HepG2 (cell line): ENCODE measurements around the gene ZNF22. TPM values are rescaled to one million over a fixed set of nuclear protein-coding genes. Genes with fewer than 3 reads are reported as not detected.
A peak's percentile ranks its signal among the peaks of the same experiment; 100 is the strongest.

Source experiments
- AHR ChIP-seq: IDR thresholded peaks from 2 replicates; pipeline ENCODE4 v1.6.1; 2018; ENCODE audit warnings: missing genetic modification reagents, missing compliant biosample characterization
- ATF7-NPFF ChIP-seq: sonication (generic); formaldehyde crosslinking; IDR thresholded peaks from 2 replicates; pipeline ENCODE4 v1.8.1; 2023; ENCODE audit warnings: mild to moderate bottlenecking, low read depth, missing genetic modification reagents, moderate library complexity
- HINFP ChIP-seq: sonication (generic); formaldehyde crosslinking; IDR thresholded peaks from 2 replicates; pipeline ENCODE4 v1.4.0; 2020; ENCODE audit warnings: low read depth, mild to moderate bottlenecking, missing genetic modification reagents
- IKZF1 ChIP-seq: fragments of 450-650 bp; IDR thresholded peaks from 2 replicates; pipeline ENCODE4 v1.7.1; 2016
- KLF6 ChIP-seq: IDR thresholded peaks from 2 replicates; pipeline ENCODE4 v1.8.0; 2016; ENCODE audit warnings: missing biosample characterization, missing genetic modification reagents
- NCOA1 ChIP-seq: sonication (generic); formaldehyde crosslinking; IDR thresholded peaks from 2 replicates; pipeline ENCODE4 v1.9.0; 2021; ENCODE audit warnings: missing genetic modification reagents
- NR2F1 ChIP-seq, 2 experiments: fragments of 450-650 bp in 1 of 2; formaldehyde crosslinking in 1 of 2; IDR thresholded peaks; 2 replicates each; pipeline versions ENCODE4 v1.5.0 to v1.6.1; 2016 to 2020; ENCODE audit warnings: mild to moderate bottlenecking in 1 of 2, missing compliant biosample characterization in 1 of 2, missing genetic modification reagents in 1 of 2, moderate library complexity in 1 of 2
- RFXANK ChIP-seq: IDR thresholded peaks from 2 replicates; pipeline ENCODE4 v1.6.1; 2016
- SKIL ChIP-seq: sonication (generic); formaldehyde crosslinking; IDR thresholded peaks from 2 replicates; pipeline ENCODE4 v1.8.0; 2022; ENCODE audit warnings: missing genetic modification reagents, mild to moderate bottlenecking, moderate library complexity, borderline replicate concordance
- SRY ChIP-seq: sonication (generic); formaldehyde crosslinking; IDR thresholded peaks from 2 replicates; pipeline ENCODE4 v1.8.0; 2022; ENCODE audit warnings: mild to moderate bottlenecking, missing genetic modification reagents
- USF2 ChIP-seq, 2 experiments: sonication (generic) in 1 of 2; formaldehyde crosslinking in 1 of 2; IDR thresholded peaks; 2 replicates each; pipeline versions ENCODE4 v1.5.1 to v1.6.1; 2011 to 2020; ENCODE audit warnings: borderline replicate concordance in 1 of 2, low read depth in 1 of 2, low read length in 1 of 2, mild to moderate bottlenecking in 1 of 2, missing genetic modification reagents in 1 of 2, moderate library complexity in 1 of 2
- ZNF260 ChIP-seq: sonication (generic); formaldehyde crosslinking; IDR thresholded peaks from 2 replicates; pipeline ENCODE4 v1.4.0; 2020; ENCODE audit warnings: missing genetic modification reagents, low read depth, mild to moderate bottlenecking, borderline replicate concordance
- ZNF354B ChIP-seq: sonication (generic); formaldehyde crosslinking; IDR thresholded peaks from 2 replicates; pipeline ENCODE4 v1.8.0; 2022; ENCODE audit warnings: mild to moderate bottlenecking, missing genetic modification reagents
- polyA plus RNA-seq, 8 experiments: library from polyadenylated mRNA; depleted of rRNA in 3 of 8; stranded (reverse) in 7 of 8; unstranded in 1 of 8; fragments of >200 nt; fragmentation: Illumina TruSeq in 4 of 8; extraction: Trizol in 4 of 8; gene quantifications; 2 replicates each; pipeline versions ENCODE4 v1.2.1 to v1.2.3, GENCODE V29; 2011 to 2016; ENCODE audit warnings: low read depth in 4 of 8, missing spikeins in 1 of 8, mixed read lengths in 1 of 8; ENCODE audit not compliant: insufficient read depth in 1 of 8
- total RNA-seq, 5 experiments: library from RNA; depleted of rRNA; stranded (reverse); fragments of >200 nt; fragmentation: Illumina TruSeq; extraction: Trizol; gene quantifications; 2 replicates each; pipeline ENCODE4 v1.2.3, GENCODE V29; 2016; ENCODE audit warnings: low read depth in 1 of 5
- TF ChIP-seq, protein P1 (sequence below): sonication (generic); formaldehyde crosslinking; conservative IDR thresholded peaks from 2 replicates; pipeline ENCODE4 v1.8.0; 2022; ENCODE audit warnings: low read depth, missing genetic modification reagents
- TF ChIP-seq, protein P2 (sequence below): sonication (generic); formaldehyde crosslinking; conservative IDR thresholded peaks from 2 replicates; pipeline ENCODE4 v1.8.0; 2022; ENCODE audit warnings: mild to moderate bottlenecking, moderate library complexity, missing genetic modification reagents

ZNF22 gene
- total and polyA plus RNA-seq, 2 of the 13 experiments (the other 11 are each of a cell fraction or from before 2014, with no cell fraction given), result 0.40 to 1.3 TPM

DNA sequence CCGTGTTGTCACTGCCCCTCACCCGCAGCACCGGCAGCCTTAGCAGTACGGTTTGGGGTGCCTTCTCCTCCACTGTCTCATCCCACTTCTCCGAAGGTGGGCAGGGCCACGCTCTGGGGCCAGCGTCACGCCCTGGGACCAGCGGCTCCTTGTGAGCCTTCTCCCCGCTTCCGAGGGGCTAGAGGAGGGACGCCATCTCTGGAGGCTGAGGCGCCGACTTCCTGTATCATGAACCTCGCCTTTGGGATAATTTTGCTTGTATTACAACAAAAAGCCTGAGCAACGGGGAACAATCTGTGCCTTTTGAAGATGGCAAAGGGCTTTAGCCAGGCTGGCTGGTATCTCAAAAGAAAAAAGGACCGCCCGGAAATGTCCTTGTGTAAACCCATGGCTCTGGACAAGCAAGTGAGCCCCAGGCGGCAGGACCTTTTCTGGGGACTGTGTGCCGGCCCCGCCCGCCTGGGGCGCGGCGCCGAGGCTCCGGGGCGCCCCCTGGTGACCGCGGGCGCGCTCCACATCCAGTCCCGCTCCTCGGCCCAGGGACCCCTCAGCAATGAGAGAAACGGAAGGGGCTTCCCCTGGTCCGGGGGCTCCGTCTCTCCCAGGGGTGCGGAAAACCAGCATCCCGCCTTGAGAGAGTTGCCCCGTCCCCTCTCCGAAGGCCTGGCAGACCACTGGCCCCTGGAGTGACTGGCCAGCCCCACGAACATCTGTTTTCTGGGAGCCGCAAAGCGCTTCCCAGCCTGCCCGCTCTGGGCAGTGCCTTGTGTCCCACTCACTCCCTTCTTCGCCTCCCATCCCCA is 25.9 kb upstream of the ZNF22 start (continued):
- TF ChIP-seq, protein P1, sequence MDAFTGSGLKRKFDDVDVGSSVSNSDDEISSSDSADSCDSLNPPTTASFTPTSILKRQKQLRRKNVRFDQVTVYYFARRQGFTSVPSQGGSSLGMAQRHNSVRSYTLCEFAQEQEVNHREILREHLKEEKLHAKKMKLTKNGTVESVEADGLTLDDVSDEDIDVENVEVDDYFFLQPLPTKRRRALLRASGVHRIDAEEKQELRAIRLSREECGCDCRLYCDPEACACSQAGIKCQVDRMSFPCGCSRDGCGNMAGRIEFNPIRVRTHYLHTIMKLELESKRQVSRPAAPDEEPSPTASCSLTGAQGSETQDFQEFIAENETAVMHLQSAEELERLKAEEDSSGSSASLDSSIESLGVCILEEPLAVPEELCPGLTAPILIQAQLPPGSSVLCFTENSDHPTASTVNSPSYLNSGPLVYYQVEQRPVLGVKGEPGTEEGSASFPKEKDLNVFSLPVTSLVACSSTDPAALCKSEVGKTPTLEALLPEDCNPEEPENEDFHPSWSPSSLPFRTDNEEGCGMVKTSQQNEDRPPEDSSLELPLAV (CRISPR knock-in tag), result no peak
- TF ChIP-seq ATF7-NPFF (CRISPR knock-in tag), result no peak
- no peak for TF ChIP-seq USF2 (IDR thresholded peaks at IDR 0.05; ENCODE audit: low read depth, low read length)
- no peak for TF ChIP-seq USF2 (CRISPR knock-in tag; IDR thresholded peaks at IDR 0.05; ENCODE audit: borderline replicate concordance)
- TF ChIP-seq AHR (CRISPR knock-in tag), result 0 out of 2 replicates have a peak, but pooled peaks have one; percentile 19
- no peak for TF ChIP-seq IKZF1
- TF ChIP-seq NCOA1 (CRISPR knock-in tag), result no peak
- TF ChIP-seq ZNF260 (CRISPR knock-in tag), result no peak
- TF ChIP-seq HINFP, result no peak
- no peak for TF ChIP-seq RFXANK
- TF ChIP-seq NR2F1 (CRISPR knock-in tag; IDR thresholded peaks at IDR 0.05), result 0 out of 4 replicates have a peak, but pooled peaks of 1 of the 2 experiments have one; percentile 35
- TF ChIP-seq SRY (CRISPR knock-in tag), result peak; percentile 47; the same call in 1 of the 2 replicates
- TF ChIP-seq, protein P2, sequence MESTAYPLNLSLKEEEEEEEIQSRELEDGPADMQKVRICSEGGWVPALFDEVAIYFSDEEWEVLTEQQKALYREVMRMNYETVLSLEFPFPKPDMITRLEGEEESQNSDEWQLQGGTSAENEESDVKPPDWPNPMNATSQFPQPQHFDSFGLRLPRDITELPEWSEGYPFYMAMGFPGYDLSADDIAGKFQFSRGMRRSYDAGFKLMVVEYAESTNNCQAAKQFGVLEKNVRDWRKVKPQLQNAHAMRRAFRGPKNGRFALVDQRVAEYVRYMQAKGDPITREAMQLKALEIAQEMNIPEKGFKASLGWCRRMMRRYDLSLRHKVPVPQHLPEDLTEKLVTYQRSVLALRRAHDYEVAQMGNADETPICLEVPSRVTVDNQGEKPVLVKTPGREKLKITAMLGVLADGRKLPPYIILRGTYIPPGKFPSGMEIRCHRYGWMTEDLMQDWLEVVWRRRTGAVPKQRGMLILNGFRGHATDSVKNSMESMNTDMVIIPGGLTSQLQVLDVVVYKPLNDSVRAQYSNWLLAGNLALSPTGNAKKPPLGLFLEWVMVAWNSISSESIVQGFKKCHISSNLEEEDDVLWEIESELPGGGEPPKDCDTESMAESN (CRISPR knock-in tag), result no peak; the same call in 1 of the 2 replicates
- no peak for TF ChIP-seq SKIL (CRISPR knock-in tag)
- TF ChIP-seq ZNF354B (CRISPR knock-in tag), result no peak
- peak; percentile 60; the same call in 1 of the 2 replicates for TF ChIP-seq KLF6 (CRISPR knock-in tag)
